Right forelimb (tissue), 1 donor: ENCODE measurements around the gene NR2C1.
"Not testable (repeated sequence)": the region's sequence is repeated elsewhere in the genome, so short reads cannot be mapped to it uniquely, and the experiment has no call there.

Source experiments
- DNase-seq: peaks from one replicate; pipeline ENCODE4 v3.0.0-alpha.2; 2018

Gene NR2C1

DNA sequence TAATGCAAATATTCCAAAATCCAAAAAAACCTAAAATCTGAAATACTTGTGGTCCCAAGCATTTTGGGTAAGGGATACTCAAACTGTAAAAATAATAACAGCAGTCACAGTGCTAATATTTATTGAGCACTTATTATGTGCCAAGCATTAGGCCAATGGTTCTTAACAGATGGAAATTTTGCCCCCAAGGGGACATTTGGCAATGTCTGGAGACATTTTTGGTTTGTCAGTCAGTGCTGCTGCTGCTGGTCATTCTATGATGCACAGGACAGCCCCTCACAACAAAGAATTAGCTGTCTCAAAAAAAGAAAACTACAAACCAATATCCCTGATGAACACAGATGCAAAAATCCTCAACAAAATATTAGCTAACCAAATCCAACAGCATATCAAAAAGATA lies 75.7 kb downstream of the NR2C1 start:
- DNase-seq: no peak

DNA sequence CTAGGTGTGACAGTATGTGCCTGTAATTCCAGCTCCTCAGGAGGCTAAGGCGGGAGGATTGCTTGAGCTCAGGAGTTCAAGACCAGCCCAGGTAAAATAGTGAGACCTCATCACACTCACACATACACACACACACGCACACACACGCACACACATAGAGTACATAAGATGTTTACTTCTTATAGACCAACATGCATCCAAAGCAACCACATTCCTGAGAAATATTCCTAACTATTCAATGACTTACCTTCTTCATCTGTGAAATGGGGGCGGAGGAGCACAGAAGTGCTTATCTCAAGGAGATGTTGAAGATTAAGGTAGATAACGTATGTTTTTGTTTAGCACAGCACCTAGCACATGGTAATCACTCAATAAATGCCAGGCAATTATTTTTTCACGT lies 76.4 kb downstream of the NR2C1 start:
- no peak for DNase-seq

DNA sequence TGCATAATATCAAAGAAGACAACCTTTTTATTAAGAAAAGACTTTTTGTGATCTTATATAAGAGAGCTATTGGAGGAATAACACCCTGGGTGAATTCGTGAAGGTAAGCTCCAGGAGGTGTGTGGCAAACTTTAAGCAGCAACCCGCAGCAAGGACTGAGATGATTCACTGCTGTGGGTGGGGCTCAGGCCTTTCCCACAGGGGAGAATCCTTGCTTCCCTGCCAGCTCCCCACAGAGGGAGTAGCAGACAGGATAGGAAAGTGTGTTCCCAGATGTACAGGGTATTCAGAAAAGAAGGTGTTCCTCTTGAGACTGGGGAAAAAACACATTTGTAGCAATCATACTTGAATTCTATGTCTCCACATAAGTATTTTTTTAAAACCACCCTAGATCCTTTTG lies 79.1 kb downstream of the NR2C1 start:
- DNase-seq: no peak

DNA sequence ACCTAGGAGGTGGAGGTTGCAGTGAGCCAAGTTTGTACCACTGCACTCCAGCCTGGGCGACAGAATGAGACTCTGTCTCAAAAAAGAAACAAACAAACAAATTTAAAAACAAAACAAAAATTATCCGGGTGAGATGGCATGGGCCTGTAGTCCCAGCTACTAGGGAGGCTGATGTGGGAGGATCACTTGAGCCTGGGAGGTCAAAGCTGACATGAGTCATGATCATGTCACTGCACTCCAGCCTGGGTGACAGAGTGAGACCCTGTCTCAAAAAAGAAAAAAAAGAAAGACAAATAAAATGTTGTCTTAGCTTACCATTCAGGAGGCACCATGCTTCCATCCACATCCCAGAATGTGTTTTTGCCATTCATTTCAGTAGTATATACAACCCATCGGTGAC lies 79.6 kb downstream of the NR2C1 start:
- not testable (repeated sequence) for DNase-seq

GRCh38 chr12:94990222-94990621 lies 83.2 kb downstream of the NR2C1 start:
- DNase-seq: no peak

- DNase-seq: no peak
These were observed 84.9 kb downstream of the NR2C1 start for GRCh38 chr12:94988471-94988870.

DNA sequence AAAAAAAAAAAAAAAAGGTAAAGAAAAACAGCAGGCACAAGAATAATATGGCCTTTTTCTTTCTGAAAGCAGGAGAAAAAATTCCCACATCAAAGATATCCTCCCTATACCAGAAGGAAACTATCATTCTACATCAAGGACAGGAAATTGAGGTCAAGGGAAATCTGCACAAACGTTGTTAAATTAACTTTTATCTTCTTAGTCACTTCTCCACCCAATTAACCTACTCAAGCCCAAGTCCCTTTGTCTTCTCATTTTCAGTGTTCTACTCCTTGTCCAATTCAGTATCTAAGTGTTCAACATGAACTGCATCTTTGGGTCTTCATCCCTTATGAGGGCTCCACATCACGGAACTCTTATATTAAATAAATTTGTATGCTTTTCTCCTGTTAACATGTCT lies 85.6 kb downstream of the NR2C1 start:
- DNase-seq: no peak

- no peak for DNase-seq
These were observed 86.2 kb downstream of the NR2C1 start for GRCh38 chr12:94987076-94987669.

GRCh38 chr12:94985099-94985498 lies 88.3 kb downstream of the NR2C1 start:
- DNase-seq: not testable (repeated sequence)

DNA sequence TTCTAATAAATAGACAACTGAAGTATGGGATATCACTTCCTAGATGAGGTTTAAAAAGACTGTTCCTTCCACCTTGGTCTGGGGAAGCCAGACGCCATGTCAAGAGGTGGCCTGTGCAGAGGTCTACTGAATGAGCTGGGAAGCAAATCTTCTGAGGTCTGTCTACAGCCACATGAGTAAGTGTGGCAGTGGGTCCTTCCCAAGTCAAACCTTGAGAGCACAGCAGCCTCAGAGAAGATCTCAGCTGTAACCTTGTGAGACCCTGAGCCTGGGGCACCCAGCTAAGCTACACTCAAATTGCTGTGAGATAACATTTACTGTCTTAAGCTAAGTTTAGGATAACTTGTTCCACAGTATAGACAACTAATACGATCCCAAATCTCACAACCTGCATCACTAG lies 90.1 kb downstream of the NR2C1 start:
- DNase-seq: no peak

- no peak for DNase-seq
These were observed 91.0 kb downstream of the NR2C1 start for GRCh38 chr12:94982456-94982855.

- no peak for DNase-seq
These were observed 92.8 kb downstream of the NR2C1 start for GRCh38 chr12:94980577-94980976.

DNA sequence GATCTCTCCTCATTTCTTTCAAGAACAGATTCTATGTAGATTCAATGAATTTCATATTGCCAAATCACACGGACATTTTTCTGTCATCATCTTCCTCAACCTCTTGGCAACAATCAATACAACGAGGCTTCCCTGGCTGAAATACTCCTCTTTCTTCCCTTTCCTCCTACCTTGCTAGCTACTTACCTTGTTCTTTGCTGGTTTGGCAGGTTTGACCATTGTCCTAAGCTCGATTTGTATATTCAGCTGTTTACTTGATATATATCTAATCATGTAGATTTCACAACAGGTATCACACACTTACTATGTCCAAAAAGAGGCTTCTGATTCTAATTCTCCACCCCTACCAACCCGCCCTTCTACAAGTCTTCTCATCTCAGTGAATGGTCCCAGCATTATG lies 93.5 kb downstream of the NR2C1 start:
- DNase-seq: no peak

DNA sequence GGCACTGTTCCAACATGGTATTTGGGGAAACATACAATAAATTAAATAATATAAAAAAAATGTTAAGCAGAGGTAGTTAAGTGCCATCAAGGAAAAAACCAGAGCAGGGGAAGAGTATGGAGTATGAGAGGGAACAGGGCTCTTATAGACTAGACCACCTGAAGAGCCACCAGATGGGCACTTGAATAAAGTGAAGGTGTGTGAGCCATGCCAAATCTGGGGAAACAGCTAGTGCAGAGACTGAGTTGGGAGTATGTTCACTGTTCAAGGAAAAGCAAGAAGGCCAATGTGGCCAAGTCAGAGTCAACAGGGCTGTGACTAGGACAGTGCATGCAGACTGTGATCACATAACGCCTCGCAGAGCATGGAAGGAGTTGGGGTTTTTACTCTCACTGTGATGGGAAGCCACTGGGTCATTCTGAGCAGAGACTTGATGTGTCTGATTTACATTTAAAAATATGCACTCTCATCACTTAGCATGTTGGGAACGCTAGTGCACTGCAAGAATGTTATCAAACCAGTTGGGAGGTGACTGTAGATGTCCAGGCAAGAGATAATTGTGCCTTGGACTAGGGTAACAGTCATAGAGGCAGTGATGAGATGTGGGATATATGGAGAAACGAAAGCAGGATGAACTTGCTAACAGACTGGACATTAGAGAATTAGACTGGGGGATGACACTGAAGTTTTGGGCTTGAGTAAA lies 95.5 kb downstream of the NR2C1 start:
- DNase-seq: no peak

DNA sequence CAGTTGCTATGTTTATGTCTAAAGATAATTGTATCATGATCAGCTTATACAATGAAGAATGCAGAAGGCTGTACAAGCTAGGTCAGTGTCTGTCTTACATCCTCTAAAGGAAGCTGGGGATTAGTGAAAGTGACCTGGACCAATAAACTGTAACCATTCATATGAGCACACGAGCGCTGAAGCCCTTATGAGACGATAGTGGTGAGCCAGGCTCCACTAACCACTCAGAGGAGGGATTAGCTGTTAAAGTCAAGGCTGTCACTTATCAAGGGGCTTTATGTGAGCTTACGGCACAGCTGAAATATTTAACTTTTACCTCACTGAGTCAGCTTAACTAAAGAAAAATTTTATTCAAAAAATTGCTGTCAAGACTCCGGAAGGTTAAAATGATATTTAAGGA lies 100.2 kb downstream of the NR2C1 start:
- DNase-seq: no peak

DNA sequence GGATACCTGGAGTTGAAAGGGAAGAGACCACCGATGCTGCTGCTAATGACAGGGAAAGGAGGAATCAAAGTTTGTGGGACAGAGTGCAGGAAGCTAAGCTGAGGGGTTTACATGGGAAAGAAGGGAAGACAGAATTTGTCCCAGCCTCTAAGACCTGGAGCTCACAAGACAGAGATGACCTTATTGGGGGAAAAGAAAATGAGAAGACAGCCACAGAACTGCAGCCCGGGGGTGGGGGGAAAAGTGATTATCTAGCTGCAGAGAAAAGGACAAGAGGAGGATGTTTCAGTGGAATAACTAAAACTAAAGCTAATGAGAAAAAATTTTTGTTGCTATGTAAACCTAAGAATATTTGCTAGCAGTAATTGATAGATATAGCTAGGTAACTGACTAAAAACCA lies 100.6 kb downstream of the NR2C1 start:
- DNase-seq: no peak

- DNase-seq: no peak
These were observed 101.5 kb downstream of the NR2C1 start for GRCh38 chr12:94971923-94972322.

GRCh38 chr12:94970560-94970959 lies 102.9 kb downstream of the NR2C1 start:
- no peak for DNase-seq
